Transverse colon (tissue), 4 donors: Measurements from ENCODE around the gene EHD4. TPM values are rescaled to one million over a fixed set of nuclear protein-coding genes. Genes with fewer than 3 reads are reported as not detected.

ENCODE experiments used
- DNase-seq: peaks from one replicate; pipeline ENCODE4 v3.0.0-alpha.2; 2019
- H3K27ac ChIP-seq, 4 donors: fragments of 200-600 bp; sonication (generic); 2 replicates each; pipeline ENCODE4 v1.5.1; 2016 to 2018; ENCODE audit warnings: inconsistent platforms in 4 of 4
- H3K27me3 ChIP-seq: fragments of 200-600 bp; sonication (generic); 2 replicates; pipeline ENCODE4 v1.5.1; 2017; ENCODE audit warnings: inconsistent platforms
- H3K36me3 ChIP-seq, 4 donors: fragments of 200-600 bp; sonication (generic); 2 replicates each; pipeline ENCODE4 v1.5.1; 2017 to 2019; ENCODE audit warnings: inconsistent platforms in 4 of 4
- H3K4me1 ChIP-seq, 4 donors: fragments of 200-600 bp; sonication (generic); 2 replicates each; pipeline ENCODE4 v1.5.1; 2017 to 2020; ENCODE audit warnings: inconsistent platforms in 4 of 4
- H3K4me3 ChIP-seq, 4 donors: fragments of 200-600 bp; sonication (generic); 1 replicate in 1 of 4; 2 replicates in 3 of 4; pipeline versions ENCODE4 v1.5.1 to v1.6.1; 2017 to 2019; ENCODE audit warnings: inconsistent platforms in 4 of 4
- H3K9me3 ChIP-seq, 2 donors: fragments of 200-600 bp; sonication (generic); 2 replicates each; pipeline ENCODE4 v1.5.1; 2017 to 2019; ENCODE audit warnings: inconsistent platforms in 2 of 2
- CTCF ChIP-seq, 5 experiments: fragments of 200-600 bp in 3 of 5; fragments of 450-650 bp in 2 of 5; sonication (generic) in 3 of 5; IDR thresholded peaks; 1 replicate in 2 of 5; 2 replicates in 3 of 5; pipeline ENCODE4 v1.5.1; 2016 to 2017; ENCODE audit warnings: antibody characterized with exemption in 5 of 5, inconsistent platforms in 3 of 5, mild to moderate bottlenecking in 2 of 5, moderate library complexity in 1 of 5
- EP300 ChIP-seq: sonication (generic); formaldehyde crosslinking; IDR thresholded peaks from one replicate; pipeline ENCODE4 v1.6.1; 2017; ENCODE audit warnings: antibody characterized with exemption, low read depth
- POLR2A ChIP-seq: fragments of 450-650 bp; IDR thresholded peaks from one replicate; pipeline ENCODE4 v1.6.1; 2016; ENCODE audit warnings: antibody characterized with exemption, mild to moderate bottlenecking, moderate library complexity
- POLR2AphosphoS5 ChIP-seq, 3 donors: sonication (generic); formaldehyde crosslinking; IDR thresholded peaks; one replicate each; pipeline ENCODE4 v1.6.1; 2016; ENCODE audit warnings: antibody characterized with exemption in 3 of 3
- WGBS, 2 donors: methylation state at CpG; one replicate each; pipeline ENCODE4 v1.1.5; 2018; ENCODE audit warnings: low coverage in 1 of 2; 5-methylcytosine and 5-hydroxymethylcytosine counted together
- in situ Hi-C, 4 donors: fragments of 200-750 bp; cut with MboI; loops; one replicate each; pipeline versions ENCODE4 v1.15.0 to v1.15.1; 2017; ENCODE audit warnings: low sequenced_read_pairs in 3 of 4, low pct_ligation_motif_present in 1 of 4, low pct_unique_long_range_greater_than_20kb in 1 of 4
- intact Hi-C: fragments of 100-400 bp; cut with DNase I; formaldehyde crosslinking; loops from one replicate; pipeline ENCODE4 v1.15.1; 2023; ENCODE audit warnings: low total_unique reads
- total RNA-seq, 4 donors: library from RNA; depleted of rRNA; stranded (reverse); fragments of >200 nt; gene quantifications; one replicate each; pipeline ENCODE4 v1.1.0, GENCODE V29; 2016

EHD4 gene
- total RNA-seq, 4 donors from 2014 or later: 16.9 to 55.4 (median 35.5) TPM

- Histone ChIP-seq H3K9me3 (no peaks in the 10 kb centered on the region), H3K36me3 (no peaks in the 10 kb centered on the region), H3K27ac (no peak overlapping the region), H3K4me1 (no peaks in the 10 kb centered on the region), H3K27me3 (no peaks in the 10 kb centered on the region), H3K4me3 (no peak overlapping the region)
- TF ChIP-seq CTCF (IDR thresholded peaks at IDR 0.05) (no peak), EP300 (no peak), POLR2AphosphoS5 (IDR thresholded peaks at IDR 0.05) (no peak), POLR2A (no peak)
- WGBS, 2 donors: 90% methylated on average over 18 of the region's 18 CpGs; no CpG with 5 or more reads in 1 of the 2 donors
- in situ Hi-C loops (loop anchor here (5.0 to 10.0 kb wide), 3 partner anchors 70 to 143 kb away; no protein-coding TSS in a partner anchor), intact Hi-C loops (no loop called here)
- no peak for DNase-seq
Observed at GRCh38 chr15:41992151-41992802, 19.9 kb upstream of the EHD4 start.

- in situ Hi-C loops: loop anchor here (5.0 to 10.0 kb wide), 3 partner anchors 72 to 144 kb away; no protein-coding TSS in a partner anchor
- 65 to 88% methylated on average over 1 to 3 of the region's 3 CpGs for WGBS, 2 donors
- Histone ChIP-seq H3K4me1 (no peaks in the 10 kb centered on the region), H3K27me3 (no peaks in the 10 kb centered on the region), H3K27ac (no peak overlapping the region), H3K36me3 (no peaks in the 10 kb centered on the region), H3K4me3 (no peak overlapping the region), H3K9me3 (no peaks in the 10 kb centered on the region)
- no peak for DNase-seq
- TF ChIP-seq POLR2A (no peak), CTCF (IDR thresholded peaks at IDR 0.05) (no peak), POLR2AphosphoS5 (IDR thresholded peaks at IDR 0.05) (no peak), EP300 (no peak)
- intact Hi-C loops: loop anchor here (2.0 kb wide), 1 partner anchor 92 kb away; no protein-coding TSS in a partner anchor
Observed at GRCh38 chr15:41990691-41991090, 18.3 kb upstream of the EHD4 start.

GRCh38 chr15:41990243-41990605 lies 17.9 kb upstream of the EHD4 start:
- no peaks in the 10 kb centered on the region for H3K36me3 ChIP-seq
- in situ Hi-C loops (loop anchor here (5.0 to 10.0 kb wide), 3 partner anchors 72 to 145 kb away; no protein-coding TSS in a partner anchor), intact Hi-C loops (loop anchor here (2.0 kb wide), 1 partner anchor 93 kb away; no protein-coding TSS in a partner anchor)
- no peak overlapping the region for H3K27ac ChIP-seq
- 69 to 83% methylated on average over 1 to 7 of the region's 7 CpGs for WGBS, 2 donors
- no peaks in the 10 kb centered on the region for H3K4me1 ChIP-seq
- no peak for DNase-seq
- no peaks in the 10 kb centered on the region for H3K27me3 ChIP-seq
- TF ChIP-seq POLR2AphosphoS5 (IDR thresholded peaks at IDR 0.05): no peak
- no peak for TF ChIP-seq POLR2A
- TF ChIP-seq CTCF (IDR thresholded peaks at IDR 0.05): no peak
- TF ChIP-seq EP300: no peak
- no peaks in the 10 kb centered on the region for H3K9me3 ChIP-seq
- H3K4me3 ChIP-seq: no peak overlapping the region

- intact Hi-C loops: loop anchor here (2.0 kb wide), 1 partner anchor 93 kb away; no protein-coding TSS in a partner anchor
- no peak for TF ChIP-seq POLR2AphosphoS5 (IDR thresholded peaks at IDR 0.05)
- TF ChIP-seq CTCF (IDR thresholded peaks at IDR 0.05): peak; percentile 96 to 99 (median 97)
- TF ChIP-seq EP300: no peak
Observed at GRCh38 chr15:41989573-41990242, 17.4 kb upstream of the EHD4 start.

More at GRCh38 chr15:41989573-41990242, 17.4 kb upstream of the EHD4 start:
- Histone ChIP-seq H3K4me1 (no peaks in the 10 kb centered on the region), H3K27ac (no peak overlapping the region), H3K27me3 (no peaks in the 10 kb centered on the region), H3K4me3 (no peak overlapping the region), H3K36me3 (no peaks in the 10 kb centered on the region), H3K9me3 (no peaks in the 10 kb centered on the region)
- DNase-seq: peak; percentile 89
- in situ Hi-C loops: loop anchor here (5.0 to 10.0 kb wide), 3 partner anchors 73 to 145 kb away; no protein-coding TSS in a partner anchor
- 25 to 83% methylated on average over 1 to 9 of the region's 9 CpGs for WGBS, 2 donors
